ENCODE measurements around the gene PTGR1.

DNA sequence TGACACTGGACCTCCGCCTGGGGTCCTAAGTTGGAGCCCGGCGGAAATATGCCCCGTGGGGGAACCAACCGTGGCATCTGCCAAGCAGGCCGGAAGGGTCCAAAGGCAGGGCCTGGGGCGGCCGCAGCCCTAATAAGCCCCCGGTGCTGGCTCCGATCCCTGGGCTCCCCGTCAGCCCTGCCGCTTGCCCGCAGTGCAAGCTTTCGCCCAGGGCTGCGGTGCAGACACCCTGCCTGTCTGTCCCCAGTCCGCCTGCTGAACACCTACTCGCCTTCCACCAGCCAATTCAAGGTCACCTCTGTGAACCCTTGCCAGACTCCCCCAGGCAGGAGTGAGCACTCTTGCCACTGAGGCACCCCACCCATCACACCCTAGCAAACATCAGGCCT is 502 bp upstream of the PTGR1 start:
- TF ChIP-seq EZH2 (IDR thresholded peaks at IDR 0.05; ENCODE audit: low read length) (no peak), CTCF (optimal IDR thresholded peaks at IDR 0.05 in 1 of 3, IDR thresholded peaks at IDR 0.05 in 1 of 3, conservative IDR thresholded peaks at IDR 0.05 in 1 of 3; ENCODE audit: extremely low read depth in 1 of 3, insufficient read depth in 2 of 3, low read length in 3 of 3) (no peak)
